Tibial nerve (tissue), 4 donors: ENCODE data around the gene MTCL1. TPM values are rescaled to one million over a fixed set of nuclear protein-coding genes. Genes with fewer than 3 reads are reported as not detected.

Source experiments
- DNase-seq, 2 donors: peaks; one replicate each; pipeline ENCODE4 v3.0.0-alpha.2; 2019; ENCODE audit warnings: low spot score in 2 of 2
- H3K27ac ChIP-seq, 4 donors: fragments of 200-600 bp; sonication (generic) in 3 of 4; one replicate each; pipeline ENCODE4 v1.5.1; 2017 to 2019; ENCODE audit warnings: mild to moderate bottlenecking in 1 of 4
- H3K27me3 ChIP-seq, 2 donors: fragments of 200-600 bp; sonication (generic) in 1 of 2; one replicate each; pipeline versions ENCODE4 v1.5.1 to v1.6.0; 2017 to 2019
- H3K36me3 ChIP-seq, 3 donors: fragments of 200-600 bp; sonication (generic); one replicate each; pipeline ENCODE4 v1.5.1; 2018 to 2019
- H3K4me1 ChIP-seq, 4 donors: fragments of 200-600 bp; sonication (generic) in 3 of 4; one replicate each; pipeline ENCODE4 v1.5.1; 2017 to 2019
- H3K4me3 ChIP-seq, 4 donors: fragments of 200-600 bp; sonication (generic) in 3 of 4; one replicate each; pipeline ENCODE4 v1.5.1; 2017 to 2019; ENCODE audit warnings: mild to moderate bottlenecking in 1 of 4, moderate library complexity in 1 of 4
- H3K9me3 ChIP-seq, 4 donors: fragments of 200-600 bp; sonication (generic) in 3 of 4; one replicate each; pipeline ENCODE4 v1.5.1; 2017 to 2019
- EP300 ChIP-seq, 2 donors: sonication (generic); formaldehyde crosslinking; IDR thresholded peaks; one replicate each; pipeline ENCODE4 v1.6.1; 2017; ENCODE audit warnings: antibody characterized with exemption in 2 of 2, mild to moderate bottlenecking in 1 of 2
- POLR2A ChIP-seq, 2 donors: fragments of 450-650 bp; IDR thresholded peaks; one replicate each; pipeline ENCODE4 v1.6.1; 2017; ENCODE audit warnings: antibody characterized with exemption in 2 of 2, mild to moderate bottlenecking in 2 of 2, moderate library complexity in 2 of 2
- WGBS, 2 donors: methylation state at CpG; one replicate each; pipeline ENCODE4 v1.1.5; 2018; 5-methylcytosine and 5-hydroxymethylcytosine counted together
- total RNA-seq, 4 donors: library from RNA; depleted of rRNA; stranded (reverse); fragments of >200 nt; gene quantifications; one replicate each; pipeline ENCODE4 v1.1.0, GENCODE V29; 2016
- TF ChIP-seq, protein P1 (sequence below), 5 experiments: fragments of 200-600 bp in 3 of 5; fragments of 450-650 bp in 2 of 5; sonication (generic) in 3 of 5; IDR thresholded peaks; one replicate each; pipeline ENCODE4 v1.5.1; 2016 to 2019; ENCODE audit warnings: antibody characterized with exemption in 5 of 5, mild to moderate bottlenecking in 3 of 5, moderate library complexity in 2 of 5

Gene MTCL1
- total RNA-seq, 4 donors from 2014 or later, result 4.6 to 18.3 (median 5.3) TPM

DNA sequence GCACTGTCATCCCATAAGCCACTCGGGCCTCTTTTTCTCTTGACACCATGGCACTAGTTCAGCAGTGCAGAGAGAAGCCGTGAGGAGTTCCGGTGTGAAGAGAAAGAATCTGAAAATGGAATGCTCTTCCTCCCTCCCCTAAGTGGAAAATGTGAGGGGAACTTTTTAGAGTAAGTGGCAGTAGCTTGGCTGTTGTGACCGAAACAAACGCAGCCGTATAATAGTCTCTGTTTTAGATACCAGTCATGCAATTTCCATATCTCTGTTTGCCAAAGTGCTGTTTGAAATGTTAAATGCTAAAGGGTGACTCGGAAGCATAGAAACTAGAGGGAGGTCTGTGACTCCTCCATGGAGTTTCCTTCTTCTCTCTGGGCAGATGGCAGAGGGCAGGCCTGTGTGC lies 122.9 kb downstream of the MTCL1 start:
- no peak for TF ChIP-seq POLR2A (IDR thresholded peaks at IDR 0.05)
- TF ChIP-seq, protein P1, sequence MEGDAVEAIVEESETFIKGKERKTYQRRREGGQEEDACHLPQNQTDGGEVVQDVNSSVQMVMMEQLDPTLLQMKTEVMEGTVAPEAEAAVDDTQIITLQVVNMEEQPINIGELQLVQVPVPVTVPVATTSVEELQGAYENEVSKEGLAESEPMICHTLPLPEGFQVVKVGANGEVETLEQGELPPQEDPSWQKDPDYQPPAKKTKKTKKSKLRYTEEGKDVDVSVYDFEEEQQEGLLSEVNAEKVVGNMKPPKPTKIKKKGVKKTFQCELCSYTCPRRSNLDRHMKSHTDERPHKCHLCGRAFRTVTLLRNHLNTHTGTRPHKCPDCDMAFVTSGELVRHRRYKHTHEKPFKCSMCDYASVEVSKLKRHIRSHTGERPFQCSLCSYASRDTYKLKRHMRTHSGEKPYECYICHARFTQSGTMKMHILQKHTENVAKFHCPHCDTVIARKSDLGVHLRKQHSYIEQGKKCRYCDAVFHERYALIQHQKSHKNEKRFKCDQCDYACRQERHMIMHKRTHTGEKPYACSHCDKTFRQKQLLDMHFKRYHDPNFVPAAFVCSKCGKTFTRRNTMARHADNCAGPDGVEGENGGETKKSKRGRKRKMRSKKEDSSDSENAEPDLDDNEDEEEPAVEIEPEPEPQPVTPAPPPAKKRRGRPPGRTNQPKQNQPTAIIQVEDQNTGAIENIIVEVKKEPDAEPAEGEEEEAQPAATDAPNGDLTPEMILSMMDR (IDR thresholded peaks at IDR 0.05), result no peak
- no peak for TF ChIP-seq EP300 (IDR thresholded peaks at IDR 0.05)
- H3K36me3 ChIP-seq, result peaks cover 0 to 25% (median 0%) of the 10 kb centered on the region in 3 donors

DNA sequence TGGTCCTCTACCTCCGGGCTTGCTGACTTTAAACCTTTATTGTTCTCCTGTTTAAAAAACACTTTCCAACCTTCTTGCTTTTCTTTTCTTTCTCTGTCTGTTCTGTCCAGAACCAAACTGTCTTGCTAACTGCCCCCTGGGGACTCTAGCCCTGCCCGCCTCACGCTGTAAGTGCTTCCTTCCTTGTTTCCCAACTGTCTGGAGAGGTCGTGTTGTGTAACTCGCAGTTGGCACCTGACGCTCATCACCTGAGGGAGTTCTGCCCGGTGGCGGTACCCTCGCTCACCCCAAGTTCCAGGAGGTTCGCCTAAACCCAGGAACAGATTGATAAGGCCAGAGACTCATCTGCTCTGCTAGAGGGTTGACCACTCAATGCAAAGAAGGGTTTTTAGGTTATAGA lies 123.4 kb downstream of the MTCL1 start:
- no peak for DNase-seq
- H3K36me3 ChIP-seq, result peaks cover 0 to 20% (median 0%) of the 10 kb centered on the region in 3 donors
- no peak overlapping the region for H3K4me3 ChIP-seq
- no peaks in the 10 kb centered on the region for H3K4me1 ChIP-seq
- 67 to 69% methylated on average over 10 of the region's 10 CpGs for WGBS, 2 donors
- no peaks in the 10 kb centered on the region for H3K9me3 ChIP-seq
- no peaks in the 10 kb centered on the region for H3K27me3 ChIP-seq
- TF ChIP-seq, protein P1 (IDR thresholded peaks at IDR 0.05), result no peak
- no peak for TF ChIP-seq POLR2A (IDR thresholded peaks at IDR 0.05)
- TF ChIP-seq EP300 (IDR thresholded peaks at IDR 0.05), result no peak
- H3K27ac ChIP-seq, result no peak overlapping the region

More for the DNA sequence above, 122.9 kb downstream of the MTCL1 start:
- H3K4me3 ChIP-seq, result no peak overlapping the region
- H3K9me3 ChIP-seq, result no peaks in the 10 kb centered on the region
- DNase-seq, result no peak
- no peaks in the 10 kb centered on the region for H3K4me1 ChIP-seq
- H3K27me3 ChIP-seq, result no peaks in the 10 kb centered on the region
- 47 to 59% methylated on average over 7 of the region's 7 CpGs for WGBS, 2 donors
- no peak overlapping the region for H3K27ac ChIP-seq

DNA sequence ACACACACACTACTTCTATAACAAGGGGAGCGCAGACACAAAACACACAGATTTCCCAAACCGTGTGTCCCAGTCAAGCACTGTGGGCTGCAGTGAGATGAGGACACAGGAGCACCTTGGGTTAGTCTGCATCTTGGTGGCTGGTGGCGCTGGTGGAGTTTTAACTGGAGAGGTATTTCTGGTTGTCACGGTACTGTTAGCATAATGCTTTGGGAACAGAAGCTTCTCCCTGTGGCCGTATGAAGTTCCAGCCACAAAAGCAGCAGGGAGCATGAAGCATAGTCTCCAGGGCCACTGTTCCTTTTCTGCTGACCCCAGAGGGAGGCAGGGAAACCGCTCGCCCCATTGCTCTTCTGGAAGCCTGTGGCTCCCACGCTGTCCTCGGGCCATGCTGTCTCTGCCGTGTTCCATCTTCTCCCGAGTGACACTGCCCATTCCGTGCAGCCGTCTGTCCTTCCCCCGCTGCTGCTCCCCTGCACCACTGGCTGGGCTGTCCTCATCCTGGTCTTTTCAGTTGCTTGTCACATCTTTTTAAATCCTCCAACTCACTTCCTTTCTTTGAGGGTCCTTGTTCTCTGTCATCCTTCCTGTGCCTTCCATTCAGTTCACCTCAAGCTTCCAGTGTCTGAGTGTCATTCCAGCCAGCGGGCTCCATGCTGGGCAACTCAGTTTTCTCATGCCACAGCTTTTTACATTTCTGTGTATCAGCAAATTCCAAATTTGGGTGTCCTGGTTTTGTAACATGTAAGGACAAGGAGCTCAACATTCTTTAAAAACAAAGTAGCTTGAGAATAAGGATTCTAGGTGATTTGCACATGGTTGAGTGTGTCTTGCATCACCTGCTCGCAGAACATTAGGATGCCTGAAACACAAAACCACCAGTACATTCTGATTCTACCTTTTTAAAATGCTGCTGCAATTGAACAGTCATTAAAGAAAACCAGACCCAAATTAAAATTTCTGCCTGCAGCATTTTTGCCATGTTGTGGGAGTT lies 125.0 kb downstream of the MTCL1 start:
- TF ChIP-seq EP300 (IDR thresholded peaks at IDR 0.05) (no peak), POLR2A (IDR thresholded peaks at IDR 0.05) (no peak)
- TF ChIP-seq, protein P1 (IDR thresholded peaks at IDR 0.05), result no peak
- peaks cover 0 to 8% (median 0%) of the 10 kb centered on the region in 3 donors for H3K36me3 ChIP-seq
- 94% methylated on average over 16 of the region's 16 CpGs for WGBS, 2 donors
- no peaks in the 10 kb centered on the region for H3K27me3 ChIP-seq
- no peak overlapping the region for H3K4me3 ChIP-seq
- no peak overlapping the region for H3K27ac ChIP-seq
- no peaks in the 10 kb centered on the region for H3K4me1 ChIP-seq
- DNase-seq, result no peak
- H3K9me3 ChIP-seq, result no peaks in the 10 kb centered on the region

DNA sequence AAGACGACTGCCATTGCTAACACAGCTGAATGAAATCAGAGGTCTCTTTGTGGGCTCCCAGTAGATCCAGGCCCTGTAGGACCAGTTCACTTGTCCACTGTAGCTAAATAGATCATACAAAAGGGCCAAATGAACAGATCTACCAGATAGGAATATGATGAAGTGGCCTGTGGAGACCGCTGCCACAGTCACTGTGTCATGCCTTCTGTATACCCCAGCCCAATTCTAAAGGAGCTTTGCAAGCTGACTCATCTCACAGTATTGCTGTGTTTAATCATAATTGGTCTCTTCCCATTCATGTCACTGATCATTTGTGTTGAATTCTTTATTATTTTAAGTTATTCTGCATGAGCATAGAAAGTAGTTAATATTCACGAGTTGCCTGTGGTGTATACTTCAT lies 125.8 kb downstream of the MTCL1 start:
- Histone ChIP-seq H3K4me3 (no peak overlapping the region), H3K4me1 (no peaks in the 10 kb centered on the region), H3K27ac (no peak overlapping the region), H3K36me3 (peaks cover 0 to under 1% (median 0%) of the 10 kb centered on the region in 3 donors), H3K9me3 (no peaks in the 10 kb centered on the region), H3K27me3 (no peaks in the 10 kb centered on the region)
- TF ChIP-seq POLR2A (IDR thresholded peaks at IDR 0.05), result no peak
- TF ChIP-seq, protein P1 (IDR thresholded peaks at IDR 0.05), result no peak
- TF ChIP-seq EP300 (IDR thresholded peaks at IDR 0.05), result no peak
- WGBS, 2 donors, result 80 to 83% methylated on average over 3 of the region's 3 CpGs
- DNase-seq, result no peak

DNA sequence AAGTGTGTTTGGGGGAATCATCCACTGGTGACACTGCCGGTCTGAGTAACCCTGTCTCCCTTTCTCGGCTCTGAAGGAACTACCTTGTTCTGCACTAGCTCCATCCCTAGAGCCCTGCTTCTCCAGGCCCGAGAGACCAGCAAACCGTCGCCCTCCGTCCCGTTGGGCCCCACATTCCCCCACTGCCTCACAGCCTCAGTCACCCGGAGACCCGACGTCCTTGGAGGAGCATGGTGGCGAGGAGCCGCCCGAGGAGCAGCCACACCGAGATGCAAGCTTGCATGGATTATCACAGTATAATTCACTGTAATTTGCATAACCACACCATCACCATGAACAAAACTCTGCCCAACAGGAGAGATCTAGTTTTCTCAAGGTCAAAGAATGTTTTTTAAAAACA lies 126.2 kb downstream of the MTCL1 start:
- Histone ChIP-seq H3K27ac (no peak overlapping the region), H3K4me3 (no peak overlapping the region), H3K27me3 (no peaks in the 10 kb centered on the region), H3K36me3 (no peaks in the 10 kb centered on the region), H3K9me3 (no peaks in the 10 kb centered on the region), H3K4me1 (no peaks in the 10 kb centered on the region)
- WGBS, 2 donors, result 92 to 97% methylated on average over 14 of the region's 14 CpGs
- TF ChIP-seq EP300 (IDR thresholded peaks at IDR 0.05) (no peak), POLR2A (IDR thresholded peaks at IDR 0.05) (no peak)
- TF ChIP-seq, protein P1 (IDR thresholded peaks at IDR 0.05), result no peak
- DNase-seq, result no peak
